ENCODE measurements around the gene IGFBP7.

IGFBP7 gene

GRCh38 chr4:57095245-57095644 is 14.9 kb downstream of the IGFBP7 start:
- DNase-seq, result no peak

- DNase-seq, result no peak
These were observed 15.4 kb downstream of the IGFBP7 start for GRCh38 chr4:57094832-57095223.

DNA sequence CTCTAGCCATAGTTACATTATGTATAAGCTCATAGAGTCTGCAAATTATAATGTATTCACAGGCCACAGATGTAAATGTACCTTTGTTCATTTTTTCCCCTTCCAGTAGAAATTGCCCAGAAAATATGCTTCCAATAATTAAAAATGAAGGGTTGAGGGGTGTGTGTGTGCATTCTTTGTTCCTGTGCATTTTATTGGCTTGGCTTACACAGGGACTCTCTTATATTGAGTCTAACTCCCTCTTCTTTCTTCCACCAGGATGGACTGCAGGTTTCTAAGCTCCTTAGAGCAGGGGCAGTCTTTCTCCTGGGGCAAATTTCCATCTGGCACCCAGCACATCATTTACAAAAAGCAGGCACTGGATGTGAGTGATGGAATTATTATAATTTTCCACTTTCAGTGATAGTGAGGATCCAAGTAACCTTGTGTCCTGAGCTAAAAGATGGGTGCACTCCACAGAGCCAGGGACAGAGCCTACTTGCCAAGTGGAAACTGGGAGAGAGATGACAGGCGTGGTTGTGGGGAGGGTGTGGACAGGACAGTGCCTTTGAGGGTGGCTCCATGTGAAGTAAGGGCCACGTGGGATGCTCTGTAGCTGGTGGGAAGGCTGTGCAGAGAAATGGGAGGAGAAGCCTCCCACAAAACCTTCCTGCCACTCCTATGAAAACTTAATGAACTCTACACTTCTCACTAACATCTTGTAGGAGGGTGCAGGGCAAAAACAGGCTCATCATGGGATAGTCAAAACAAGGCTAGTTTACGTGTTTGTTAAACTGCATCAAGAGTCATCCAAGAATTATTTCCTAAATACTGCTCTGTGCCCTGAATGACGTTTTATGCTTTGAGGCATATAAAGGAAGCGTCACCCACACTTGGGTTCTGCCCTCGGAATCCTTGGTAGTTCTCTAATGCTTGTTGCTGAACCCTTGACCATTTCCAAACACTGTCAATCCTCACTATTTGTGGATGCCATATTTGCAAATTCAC is 16.0 kb downstream of the IGFBP7 start:
- DNase-seq, result peak in 1 of 2 donors; percentile 47

- DNase-seq, result no peak
These were observed 18.5 kb downstream of the IGFBP7 start for GRCh38 chr4:57091657-57092162.

- DNase-seq, result peak; percentile 34 to 48
These were observed 20.1 kb downstream of the IGFBP7 start for GRCh38 chr4:57090079-57090478.

DNA sequence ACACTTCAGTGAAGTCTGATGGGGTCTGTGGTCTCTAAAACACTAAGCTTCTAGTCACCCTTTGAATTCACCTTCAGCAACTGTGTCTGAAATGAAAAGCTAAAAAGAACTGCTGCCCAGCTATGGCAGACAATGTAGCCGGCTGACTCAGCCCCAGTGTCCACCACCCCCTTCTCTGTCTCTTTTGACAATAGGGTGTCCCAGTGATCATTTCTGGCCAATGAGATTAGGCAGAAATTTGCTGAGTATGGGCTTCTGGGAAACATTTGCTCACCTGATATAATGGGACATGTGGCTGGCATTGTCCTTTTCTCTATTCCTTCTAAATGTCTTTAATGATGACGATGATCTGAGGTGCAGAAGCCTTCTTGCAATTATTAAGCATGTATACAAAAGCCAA is 20.6 kb downstream of the IGFBP7 start:
- DNase-seq, result no peak

GRCh38 chr4:57086031-57086723 is 24.0 kb downstream of the IGFBP7 start:
- peak in 1 of 2 donors; percentile 64 for DNase-seq

DNA sequence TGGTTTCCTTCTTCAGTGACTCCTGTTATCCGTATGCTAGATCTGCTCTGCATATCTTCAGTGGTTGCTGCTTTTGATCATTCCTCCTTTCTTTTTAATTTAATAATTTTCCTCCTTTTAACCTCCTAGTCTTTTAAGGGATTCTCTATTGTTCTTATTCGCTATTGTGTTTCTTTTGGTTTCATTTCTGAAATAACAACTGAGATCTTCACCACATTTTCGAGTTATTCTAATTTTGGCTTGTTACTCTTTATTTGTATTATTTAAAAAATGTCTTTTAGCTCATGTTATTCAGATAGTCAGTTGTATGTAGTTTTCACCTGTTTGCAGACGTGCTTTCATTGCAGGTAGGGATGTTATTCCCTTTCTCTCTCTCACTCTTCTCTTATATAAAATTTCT is 24.9 kb downstream of the IGFBP7 start:
- DNase-seq, result no peak

- no peak for DNase-seq
These were observed 25.8 kb downstream of the IGFBP7 start for GRCh38 chr4:57084360-57084759.

DNA sequence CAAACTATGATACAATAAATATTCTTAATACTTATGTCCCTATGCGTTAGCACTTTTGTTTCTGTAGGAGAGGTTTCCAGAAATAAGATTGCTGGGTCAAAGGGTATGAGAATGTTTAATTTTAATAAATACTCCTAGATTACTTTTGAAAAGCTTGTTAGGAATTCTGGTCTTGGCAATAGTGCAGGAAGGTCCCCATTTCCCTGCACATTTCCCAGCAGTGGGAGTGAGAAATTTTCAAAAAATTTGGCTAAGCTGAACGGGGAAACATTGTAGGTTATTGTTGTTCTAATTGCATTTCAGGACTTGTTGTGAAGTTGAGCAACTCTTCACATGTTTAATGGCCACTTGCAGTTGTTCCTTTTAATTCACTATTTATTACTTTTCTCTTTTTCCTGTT is 27.1 kb downstream of the IGFBP7 start:
- no peak for DNase-seq

DNA sequence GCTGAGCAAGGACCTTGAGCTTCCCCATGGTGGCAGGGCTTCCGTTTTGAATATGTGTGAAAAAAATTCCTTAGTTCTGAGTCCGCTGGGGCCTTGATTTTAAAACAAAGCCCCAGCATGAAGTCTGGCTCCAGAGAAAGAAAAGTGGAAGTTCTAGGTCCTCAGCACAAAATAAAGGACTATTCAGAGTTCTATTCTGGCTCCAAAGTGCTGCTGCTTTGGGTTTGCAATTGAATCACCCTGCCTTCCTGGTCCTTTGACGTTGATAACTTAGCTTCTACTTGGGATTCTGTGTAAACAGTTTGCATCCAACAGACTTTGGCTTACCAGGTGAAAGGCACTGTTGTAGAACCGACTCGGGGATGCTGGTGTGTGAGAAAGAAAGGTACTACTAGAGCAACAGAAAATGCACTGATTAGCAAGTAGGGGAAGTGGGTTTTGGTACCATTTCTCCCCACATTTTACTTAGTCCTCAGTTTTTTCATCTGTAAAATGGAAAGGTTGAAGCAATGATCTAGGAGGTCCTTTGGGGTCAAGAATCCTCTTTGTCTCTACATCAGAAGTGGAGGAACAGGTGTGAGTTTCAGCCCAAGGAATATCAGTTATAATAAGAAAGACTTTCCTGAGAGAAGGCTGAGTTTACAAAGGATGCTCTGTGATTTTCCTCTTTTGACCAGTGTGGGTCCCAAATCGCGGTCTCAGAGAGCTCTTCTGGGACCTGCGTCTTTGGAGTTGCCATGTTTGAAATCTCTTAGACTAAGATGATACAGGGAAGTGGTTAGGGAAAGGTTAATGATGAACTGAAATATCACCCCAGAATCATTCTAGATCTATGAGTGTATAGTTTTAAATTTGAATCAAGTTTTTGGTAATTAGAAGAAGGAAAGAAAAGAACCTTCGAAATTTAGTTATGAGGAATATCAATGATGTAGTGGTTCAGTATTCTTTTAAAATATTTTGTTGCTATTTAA is 28.2 kb downstream of the IGFBP7 start:
- DNase-seq, result no peak

GRCh38 chr4:57080781-57081650 is 29.2 kb downstream of the IGFBP7 start:
- no peak for DNase-seq

GRCh38 chr4:57078685-57079521 is 31.3 kb downstream of the IGFBP7 start:
- no peak for DNase-seq

- DNase-seq, result no peak
These were observed 32.4 kb downstream of the IGFBP7 start for GRCh38 chr4:57077550-57078343.

- DNase-seq, result no peak
These were observed 33.5 kb downstream of the IGFBP7 start for GRCh38 chr4:57076646-57077045.

- no peak for DNase-seq
These were observed 34.8 kb downstream of the IGFBP7 start for GRCh38 chr4:57075367-57075766.

DNA sequence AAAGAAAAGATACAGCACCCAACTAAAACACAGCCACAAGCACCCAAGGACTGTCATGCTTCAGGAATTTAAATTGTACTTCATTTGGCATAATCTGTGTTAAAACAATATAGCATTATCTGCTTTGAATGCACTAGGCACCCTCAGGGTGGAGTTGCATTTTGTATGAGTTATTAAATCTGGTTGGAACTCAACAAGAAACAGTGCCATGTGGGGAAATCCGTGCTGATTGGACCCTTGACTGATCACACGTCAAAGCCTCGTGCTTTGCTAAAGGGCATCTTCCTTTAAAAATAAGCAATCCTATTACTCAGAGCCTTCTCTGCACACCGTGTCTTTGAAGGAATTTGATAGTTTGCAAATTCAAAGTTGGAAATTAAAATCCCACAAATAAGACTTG is 35.4 kb downstream of the IGFBP7 start:
- no peak for DNase-seq

GRCh38 chr4:57073559-57073958 is 36.6 kb downstream of the IGFBP7 start:
- peak in 1 of 2 donors; percentile 20 for DNase-seq

GRCh38 chr4:57071326-57071725 is 38.9 kb downstream of the IGFBP7 start:
- DNase-seq, result peak; percentile 57 to 83

GRCh38 chr4:57070461-57070860 is 39.7 kb downstream of the IGFBP7 start:
- DNase-seq, result no peak
